HL-60 (cell line): ENCODE measurements around the gene IKZF3.

Experiments used
- DNase-seq, 2 experiments: peaks; one replicate each; pipeline ENCODE4 v3.0.0-alpha.2; 2010 to 2020; ENCODE audit warnings: low read depth in 1 of 2, low spot score in 1 of 2
- H3K27ac ChIP-seq: fragments of 250-450 bp; sonication (Bioruptor Pico); replicated peaks from 2 replicates; pipeline ENCODE4 v1.5.1; 2020; ENCODE audit warnings: mild to moderate bottlenecking, moderate library complexity
- H3K27me3 ChIP-seq: fragments of 250-450 bp; sonication (Bioruptor Pico); 2 replicates; pipeline ENCODE4 v1.5.1; 2021; ENCODE audit warnings: mild to moderate bottlenecking, moderate library complexity; ENCODE audit not compliant: insufficient read depth, poor library complexity, severe bottlenecking
- H3K4me3 ChIP-seq: replicated peaks from 2 replicates; pipeline ENCODE4 v1.5.1; 2011; ENCODE audit warnings: mild to moderate bottlenecking, control low read depth, low read length; ENCODE audit not compliant: insufficient read depth
- CTCF ChIP-seq: IDR thresholded peaks from one replicate; pipeline ENCODE4 v1.5.1; 2011; ENCODE audit warnings: low read length, control low read depth, inconsistent platforms; ENCODE audit not compliant: insufficient read depth
- GABPA ChIP-seq: IDR thresholded peaks from 2 replicates; pipeline ENCODE4 v1.6.1; 2012; ENCODE audit warnings: low read depth
- POLR2AphosphoS5 ChIP-seq: IDR thresholded peaks from 2 replicates; pipeline ENCODE4 v1.6.1; 2012; ENCODE audit warnings: low read depth
- REST ChIP-seq: IDR thresholded peaks from 2 replicates; pipeline ENCODE4 v1.6.1; 2012; ENCODE audit warnings: low read depth; ENCODE audit not compliant: insufficient replicate concordance
- SPI1 ChIP-seq: IDR thresholded peaks from 2 replicates; pipeline ENCODE4 v1.6.1; 2012; ENCODE audit warnings: low read depth, mild to moderate bottlenecking, borderline replicate concordance

The IKZF3 gene

GRCh38 chr17:39732586-39732985, 131.5 kb downstream of the IKZF3 start:
- Histone ChIP-seq H3K4me3 (no peak overlapping the region), H3K27ac (no peak overlapping the region), H3K27me3 (peaks cover 15% of the 10 kb centered on the region)
- no peak for DNase-seq
- no peak for TF ChIP-seq SPI1
- no peak for TF ChIP-seq REST
- no peak for TF ChIP-seq CTCF

GRCh38 chr17:39730095-39730921, 133.8 kb downstream of the IKZF3 start, which contains the start of gene MIEN1:
MIEN1 (minus strand) TSS chr17:39730532; CDS start chr17:39730495, 37 bp downstream.
- Histone ChIP-seq H3K27ac (peak within 1 kb of the TSS; percentile 84), H3K4me3 (peak within 1 kb of the TSS; percentile 65), H3K27me3 (peaks cover 4% of the 10 kb centered on the region)
- peak; percentile 81 to 86 for DNase-seq
- TF ChIP-seq SPI1, result no peak
- TF ChIP-seq CTCF, result peak; percentile 72
- peak; percentile 85 for TF ChIP-seq POLR2AphosphoS5
- TF ChIP-seq GABPA, result no peak
- TF ChIP-seq REST, result no peak

GRCh38 chr17:39729280-39729851, 134.7 kb downstream of the IKZF3 start:
- no peaks in the 10 kb centered on the region for H3K27me3 ChIP-seq
- no peak for DNase-seq
- no peak overlapping the region for H3K27ac ChIP-seq
- H3K4me3 ChIP-seq, result peak overlapping the region; percentile 65
- TF ChIP-seq REST, result no peak
